Neural progenitor cell (in vitro differentiated cells): Measurements from ENCODE around the gene NKAIN4. TPM values are rescaled to one million over a fixed set of nuclear protein-coding genes. Genes with fewer than 3 reads are reported as not detected.

Experiments
- DNase-seq: peaks from one replicate; pipeline ENCODE4 v3.0.0-alpha.2; 2016; ENCODE audit warnings: low spot score
- H2AFZ ChIP-seq: fragments of 200-600 bp; sonication (generic); replicated peaks from 2 replicates; pipeline ENCODE4 v1.6.1; 2016; ENCODE audit warnings: antibody characterized with exemption
- H3F3A ChIP-seq: fragments of 200-600 bp; sonication (generic); 2 replicates; pipeline ENCODE4 v1.6.1; 2016; ENCODE audit warnings: antibody characterized with exemption, low read depth
- H3K27ac ChIP-seq: fragments of 200-600 bp; sonication (generic); 2 replicates; pipeline ENCODE4 v1.5.1; 2016; ENCODE audit warnings: mild to moderate bottlenecking
- H3K27me3 ChIP-seq: fragments of 200-600 bp; sonication (generic); 2 replicates; pipeline ENCODE4 v1.6.1; 2016; ENCODE audit warnings: mild to moderate bottlenecking, moderate library complexity
- H3K36me3 ChIP-seq: fragments of 200-600 bp; sonication (generic); 2 replicates; pipeline ENCODE4 v1.5.1; 2016
- H3K4me1 ChIP-seq: fragments of 200-600 bp; sonication (generic); 2 replicates; pipeline ENCODE4 v1.6.1; 2016; ENCODE audit warnings: mixed run types
- H3K4me2 ChIP-seq: fragments of 200-600 bp; sonication (generic); 2 replicates; pipeline ENCODE4 v1.6.1; 2016
- H3K4me3 ChIP-seq: fragments of 200-600 bp; sonication (generic); 2 replicates; pipeline ENCODE4 v1.5.1; 2016
- H3K79me2 ChIP-seq: fragments of 200-600 bp; sonication (generic); 2 replicates; pipeline ENCODE4 v1.6.1; 2016; ENCODE audit warnings: low read depth
- H3K9ac ChIP-seq: fragments of 200-600 bp; sonication (generic); 2 replicates; pipeline ENCODE4 v1.6.1; 2016
- H3K9me3 ChIP-seq: fragments of 200-600 bp; sonication (generic); 2 replicates; pipeline ENCODE4 v1.5.1; 2016; ENCODE audit warnings: low read depth
- H4K20me1 ChIP-seq: fragments of 200-600 bp; sonication (generic); 2 replicates; pipeline ENCODE4 v1.6.1; 2016; ENCODE audit warnings: low read depth
- H3K27ac Mint-ChIP-seq: 3 replicates; pipeline ENCODE4 v1.8.0; 2021; ENCODE audit warnings: mixed read lengths
- H3K27me3 Mint-ChIP-seq: 2 replicates; pipeline ENCODE4 v1.8.0; 2022; ENCODE audit warnings: low read depth, mild to moderate bottlenecking, inconsistent platforms, moderate library complexity, mixed read lengths; ENCODE audit not compliant: insufficient read depth
- H3K36me3 Mint-ChIP-seq: 3 replicates; pipeline ENCODE4 v1.8.0; 2021; ENCODE audit warnings: mixed read lengths
- H3K4me1 Mint-ChIP-seq: 3 replicates; pipeline ENCODE4 v1.8.0; 2021; ENCODE audit warnings: mixed read lengths
- H3K4me3 Mint-ChIP-seq: 3 replicates; pipeline ENCODE4 v1.8.0; 2021; ENCODE audit warnings: mild to moderate bottlenecking, moderate library complexity, mixed read lengths
- H3K9me3 Mint-ChIP-seq: 3 replicates; pipeline ENCODE4 v1.8.0; 2020; ENCODE audit warnings: mixed read lengths
- EZH2 ChIP-seq: fragments of 200-600 bp; sonication (generic); IDR thresholded peaks from 2 replicates; pipeline ENCODE4 v1.6.1; 2017; ENCODE audit warnings: antibody characterized with exemption, mild to moderate bottlenecking, moderate library complexity
- EZH2phosphoT487 ChIP-seq: fragments of 200-600 bp; sonication (generic); IDR thresholded peaks from 2 replicates; pipeline ENCODE4 v1.6.1; 2017; ENCODE audit warnings: antibody characterized with exemption
- total RNA-seq: library from RNA; depleted of rRNA; stranded (reverse); fragments of >200 nt; gene quantifications from 2 replicates; pipeline ENCODE4 v1.2.3, GENCODE V29; 2015; ENCODE audit warnings: low replicate concordance
- TF ChIP-seq, protein P1 (sequence below): fragments of 200-600 bp; sonication (generic); IDR thresholded peaks from 2 replicates; pipeline ENCODE4 v1.5.1; 2017; ENCODE audit warnings: antibody characterized with exemption, mild to moderate bottlenecking

The NKAIN4 gene
- total RNA-seq, 1 donor from 2014 or later, result 9.7 TPM

DNA sequence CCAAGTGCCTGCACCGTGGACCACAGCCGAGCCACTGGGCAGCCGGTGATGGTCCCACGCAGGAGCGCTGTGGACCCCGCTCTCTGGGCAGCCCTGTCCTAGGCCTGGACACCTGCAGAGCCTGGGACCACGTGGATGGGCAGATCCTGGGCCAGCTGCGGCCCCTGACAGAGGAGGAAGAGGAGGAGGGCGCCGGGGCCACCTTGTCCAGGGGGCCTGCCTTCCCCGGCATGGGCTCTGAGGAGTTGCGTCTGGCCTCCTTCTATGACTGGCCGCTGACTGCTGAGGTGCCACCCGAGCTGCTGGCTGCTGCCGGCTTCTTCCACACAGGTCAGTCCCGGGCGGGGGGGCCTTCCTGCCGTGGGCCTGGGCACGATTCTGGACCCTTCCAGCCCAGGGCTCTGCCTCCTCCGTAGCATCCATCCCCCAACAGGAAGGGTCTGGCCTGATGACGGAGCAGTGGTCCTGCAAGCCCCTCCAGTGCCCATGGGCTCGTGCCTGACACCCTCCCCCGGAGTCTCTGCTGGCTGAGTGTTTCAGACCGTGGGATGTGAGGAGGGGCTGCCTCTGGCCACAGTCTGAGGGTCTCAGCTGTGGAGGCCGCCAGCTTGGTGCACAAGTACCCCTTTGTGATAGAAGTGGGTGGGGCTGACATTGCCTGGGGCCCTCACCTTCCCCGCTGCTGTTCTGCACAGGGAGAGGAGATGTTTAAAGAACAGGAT, 18.0 kb downstream of the NKAIN4 start:
- Mint-ChIP-seq H3K27me3 (peaks cover 9% of the 10 kb centered on the region), H3K27ac (peak overlapping the region; percentile 57), H3K36me3 (no peaks in the 10 kb centered on the region), H3K4me3 (no peak overlapping the region), H3K9me3 (no peaks in the 10 kb centered on the region), H3K4me1 (peaks cover 29% of the 10 kb centered on the region)
- Histone ChIP-seq H3K4me2 (no peak overlapping the region), H3K79me2 (no peaks in the 10 kb centered on the region), H4K20me1 (no peaks in the 10 kb centered on the region), H3F3A (peaks cover 11% of the 10 kb centered on the region), H3K4me3 (no peak overlapping the region), H3K4me1 (peaks cover 11% of the 10 kb centered on the region), H3K36me3 (no peaks in the 10 kb centered on the region), H3K9ac (no peak overlapping the region), H3K27ac (no peak overlapping the region), H3K27me3 (no peaks in the 10 kb centered on the region), H3K9me3 (no peaks in the 10 kb centered on the region), H2AFZ (no peak overlapping the region)
- TF ChIP-seq EZH2phosphoT487, result no peak
- no peak for TF ChIP-seq EZH2
- TF ChIP-seq, protein P1, sequence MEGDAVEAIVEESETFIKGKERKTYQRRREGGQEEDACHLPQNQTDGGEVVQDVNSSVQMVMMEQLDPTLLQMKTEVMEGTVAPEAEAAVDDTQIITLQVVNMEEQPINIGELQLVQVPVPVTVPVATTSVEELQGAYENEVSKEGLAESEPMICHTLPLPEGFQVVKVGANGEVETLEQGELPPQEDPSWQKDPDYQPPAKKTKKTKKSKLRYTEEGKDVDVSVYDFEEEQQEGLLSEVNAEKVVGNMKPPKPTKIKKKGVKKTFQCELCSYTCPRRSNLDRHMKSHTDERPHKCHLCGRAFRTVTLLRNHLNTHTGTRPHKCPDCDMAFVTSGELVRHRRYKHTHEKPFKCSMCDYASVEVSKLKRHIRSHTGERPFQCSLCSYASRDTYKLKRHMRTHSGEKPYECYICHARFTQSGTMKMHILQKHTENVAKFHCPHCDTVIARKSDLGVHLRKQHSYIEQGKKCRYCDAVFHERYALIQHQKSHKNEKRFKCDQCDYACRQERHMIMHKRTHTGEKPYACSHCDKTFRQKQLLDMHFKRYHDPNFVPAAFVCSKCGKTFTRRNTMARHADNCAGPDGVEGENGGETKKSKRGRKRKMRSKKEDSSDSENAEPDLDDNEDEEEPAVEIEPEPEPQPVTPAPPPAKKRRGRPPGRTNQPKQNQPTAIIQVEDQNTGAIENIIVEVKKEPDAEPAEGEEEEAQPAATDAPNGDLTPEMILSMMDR, result no peak
- DNase-seq, result no peak

DNA sequence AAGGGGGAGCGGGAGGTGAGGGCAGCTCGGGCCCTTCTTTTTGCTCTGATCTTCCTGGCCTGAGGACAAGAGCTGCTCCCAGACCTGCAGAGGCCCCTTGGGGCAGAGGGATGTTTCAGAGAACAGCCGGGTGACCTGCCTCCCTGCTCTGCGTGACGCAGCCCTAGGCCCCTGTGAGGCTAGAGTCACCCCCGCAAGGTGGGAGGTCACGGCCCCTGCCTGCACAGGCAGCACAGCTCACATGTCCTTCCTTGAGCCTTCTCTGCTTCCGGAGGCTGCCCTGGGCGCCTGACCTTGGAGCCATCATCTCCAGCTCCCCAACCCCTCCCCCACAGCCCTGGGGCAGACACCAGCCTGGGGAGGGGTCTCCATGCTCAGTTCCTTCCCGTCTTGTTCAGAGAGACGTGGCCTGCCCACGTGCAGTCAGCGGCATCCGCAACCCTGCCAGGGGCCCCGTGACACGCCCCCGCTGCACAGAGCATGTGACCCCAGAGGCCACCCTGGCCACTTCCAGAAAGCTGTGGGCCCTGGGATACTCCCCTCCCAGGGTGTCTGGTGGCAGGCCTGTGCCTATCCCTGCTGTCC, 18.8 kb downstream of the NKAIN4 start, which contains the start of gene BIRC7:
BIRC7 (plus strand) TSS at position 507 of the 585 bp plus-strand sequence. CDS start 192 bp downstream, outside the sequence.
- Mint-ChIP-seq H3K9me3 (no peaks in the 10 kb centered on the region), H3K27me3 (peaks cover 9% of the 10 kb centered on the region), H3K4me3 (no peak within 1 kb of the TSS), H3K27ac (peak within 1 kb of the TSS; percentile 79), H3K36me3 (no peaks in the 10 kb centered on the region), H3K4me1 (peaks cover 36% of the 10 kb centered on the region)
- Histone ChIP-seq H3K9ac (no peak within 1 kb of the TSS), H3K4me3 (no peak within 1 kb of the TSS), H3K9me3 (no peaks in the 10 kb centered on the region), H3K79me2 (no peaks in the 10 kb centered on the region), H4K20me1 (no peaks in the 10 kb centered on the region), H3K4me2 (peak within 1 kb of the TSS; percentile 60), H3K27me3 (no peaks in the 10 kb centered on the region), H3K27ac (no peak within 1 kb of the TSS), H3F3A (peaks cover 15% of the 10 kb centered on the region), H3K4me1 (peaks cover 17% of the 10 kb centered on the region), H2AFZ (peak within 1 kb of the TSS; percentile 65), H3K36me3 (no peaks in the 10 kb centered on the region)
- TF ChIP-seq EZH2phosphoT487, result no peak
- no peak for TF ChIP-seq EZH2
- TF ChIP-seq, protein P1, result no peak
- DNase-seq, result no peak

DNA sequence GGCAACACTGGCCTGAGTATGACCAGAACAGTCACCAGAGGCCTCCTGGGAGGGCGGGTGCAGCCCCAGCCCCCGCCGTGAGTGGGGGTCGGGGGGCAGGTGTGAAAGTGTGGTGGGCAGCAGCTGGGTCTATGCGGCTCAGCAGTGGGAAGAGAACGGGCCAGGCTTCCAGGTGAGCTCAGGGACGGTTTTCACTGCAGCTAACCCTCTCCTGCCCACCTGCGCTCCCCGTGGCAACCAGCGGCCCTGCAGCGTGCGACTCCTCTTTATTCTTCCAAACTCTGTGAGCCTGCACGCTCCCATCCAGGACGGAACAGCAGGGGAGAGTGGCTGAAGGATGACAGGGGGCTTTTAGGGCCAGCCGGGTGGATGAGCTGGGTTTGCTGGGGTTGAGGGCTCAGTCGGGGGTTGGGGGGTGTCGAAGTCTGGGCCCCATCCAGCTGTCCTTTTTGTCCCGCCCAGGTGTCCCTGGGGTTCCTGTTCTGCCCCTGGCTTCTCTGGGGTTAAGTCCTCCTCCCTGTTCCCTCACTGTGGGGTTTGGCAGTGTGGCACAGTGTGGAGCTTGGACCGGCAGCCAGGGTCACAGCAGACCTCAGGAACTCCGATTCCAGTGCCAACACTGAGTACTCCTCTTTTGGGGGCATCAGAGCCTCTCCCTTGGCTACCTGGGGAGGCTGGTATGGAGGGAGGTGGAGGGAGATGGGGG, 19.4 kb downstream of the NKAIN4 start:
- H2AFZ ChIP-seq, result peak overlapping the region; percentile 65
- H3K9me3 ChIP-seq, result no peaks in the 10 kb centered on the region
- H3K4me1 ChIP-seq, result peaks cover 23% of the 10 kb centered on the region
- peak overlapping the region; percentile 60 for H3K4me2 ChIP-seq
- Mint-ChIP-seq H3K27me3 (peaks cover 9% of the 10 kb centered on the region), H3K4me3 (no peak overlapping the region), H3K4me1 (peaks cover 43% of the 10 kb centered on the region), H3K36me3 (no peaks in the 10 kb centered on the region), H3K27ac (peak overlapping the region; percentile 79), H3K9me3 (no peaks in the 10 kb centered on the region)
- no peak overlapping the region for H3K4me3 ChIP-seq
- no peak for TF ChIP-seq EZH2
- TF ChIP-seq, protein P1, result peak; percentile 61
- no peaks in the 10 kb centered on the region for H3K27me3 ChIP-seq
- H3F3A ChIP-seq, result peaks cover 20% of the 10 kb centered on the region
- no peak overlapping the region for H3K9ac ChIP-seq
- no peaks in the 10 kb centered on the region for H3K79me2 ChIP-seq
- no peak overlapping the region for H3K27ac ChIP-seq
- H3K36me3 ChIP-seq, result no peaks in the 10 kb centered on the region
- DNase-seq, result peak; percentile 79
- H4K20me1 ChIP-seq, result no peaks in the 10 kb centered on the region
